Activated T-cell treated with anti-CD3 and anti-CD28 coated beads, Interleukin-2, amount 50 U/mL, for 4 hours (primary cell): ENCODE data around the gene SDR39U1. TPM values are rescaled to one million over a fixed set of nuclear protein-coding genes. Genes with fewer than 3 reads are reported as not detected.
"Not testable (repeated sequence)": the region's sequence is repeated elsewhere in the genome, so short reads cannot be mapped to it uniquely, and the experiment has no call there.

Source experiments
- ATAC-seq, 2 donors: fragments of 200-7000 bp; cut with Tn5 transposase; one replicate each; pipeline ENCODE4 v1.10.0; 2021
- DNase-seq: peaks from one replicate; pipeline ENCODE4 v3.0.0-alpha.2; 2020
- H3K27me3 Mint-ChIP-seq: one replicate; pipeline ENCODE4 v1.8.0; 2021; ENCODE audit warnings: low read depth, mixed read lengths
- H3K36me3 Mint-ChIP-seq: one replicate; pipeline ENCODE4 v1.8.0; 2022; ENCODE audit warnings: mixed read lengths; ENCODE audit not compliant: insufficient read depth
- H3K4me1 Mint-ChIP-seq: one replicate; pipeline ENCODE4 v1.8.0; 2021; ENCODE audit warnings: low read depth, mixed read lengths
- H3K4me3 Mint-ChIP-seq: one replicate; pipeline ENCODE4 v1.8.0; 2021; ENCODE audit warnings: mild to moderate bottlenecking, moderate library complexity, mixed read lengths
- H3K9me3 Mint-ChIP-seq: one replicate; pipeline ENCODE4 v1.8.0; 2021; ENCODE audit warnings: mixed read lengths
- total RNA-seq, 3 donors: library from RNA; stranded (reverse); gene quantifications; one replicate each; pipeline ENCODE4 v1.2.1, GENCODE V29; 2021

SDR39U1 gene
- 10 to 100 TPM; 52.6 to 59.9 (median 59.4) TPM for total RNA-seq

- peak; percentile 91 to 93 for ATAC-seq
- H3K4me3 Mint-ChIP-seq: peak within 1 kb of the TSS; percentile 94
- peaks cover 28% of the 10 kb centered on the region for H3K36me3 Mint-ChIP-seq
- no peaks in the 10 kb centered on the region for H3K9me3 Mint-ChIP-seq
- DNase-seq: peak; percentile 93
- H3K4me1 Mint-ChIP-seq: peaks cover 48% of the 10 kb centered on the region
- no peaks in the 10 kb centered on the region for H3K27me3 Mint-ChIP-seq
Measured at GRCh38 chr14:24442240-24443052, at the start of gene SDR39U1. Gene SDR39U1, minus strand, starts transcription at chr14:24442776. Its CDS starts 7 bp downstream, at chr14:24442769.

GRCh38 chr14:24491586-24492408 lies 49.2 kb upstream of the SDR39U1 start:
- not testable (repeated sequence) for H3K27me3 Mint-ChIP-seq, DNase-seq, ATAC-seq, H3K4me1 Mint-ChIP-seq, H3K4me3 Mint-ChIP-seq, H3K36me3 Mint-ChIP-seq, H3K9me3 Mint-ChIP-seq

- no peak for DNase-seq
- H3K9me3 Mint-ChIP-seq: no peaks in the 10 kb centered on the region
- H3K4me3 Mint-ChIP-seq: no peak overlapping the region
- peaks cover 25% of the 10 kb centered on the region for H3K4me1 Mint-ChIP-seq
- no peaks in the 10 kb centered on the region for H3K36me3 Mint-ChIP-seq
- peak in 1 of 2 donors; percentile 51 for ATAC-seq
- H3K27me3 Mint-ChIP-seq: no peaks in the 10 kb centered on the region
Measured at GRCh38 chr14:24483604-24484252, 41.2 kb upstream of the SDR39U1 start.

- H3K27me3 Mint-ChIP-seq, DNase-seq, H3K9me3 Mint-ChIP-seq, H3K36me3 Mint-ChIP-seq, ATAC-seq, H3K4me3 Mint-ChIP-seq: not testable (repeated sequence)
- H3K4me1 Mint-ChIP-seq: peaks cover 25% of the 10 kb centered on the region
Measured at GRCh38 chr14:24482699-24483303, 40.2 kb upstream of the SDR39U1 start.

- DNase-seq: peak; percentile 15
Measured at GRCh38 chr14:24481622-24482324, 39.2 kb upstream of the SDR39U1 start.

GRCh38 chr14:24479999-24480398 lies 37.4 kb upstream of the SDR39U1 start:
- not testable (repeated sequence) for H3K27me3 Mint-ChIP-seq, DNase-seq, H3K9me3 Mint-ChIP-seq, ATAC-seq, H3K4me3 Mint-ChIP-seq, H3K36me3 Mint-ChIP-seq
- peaks cover 25% of the 10 kb centered on the region for H3K4me1 Mint-ChIP-seq

More at GRCh38 chr14:24481622-24482324, 39.2 kb upstream of the SDR39U1 start:
- Mint-ChIP-seq H3K27me3 (no peaks in the 10 kb centered on the region), H3K4me3 (peak overlapping the region; percentile 69), H3K9me3 (no peaks in the 10 kb centered on the region), H3K4me1 (peaks cover 25% of the 10 kb centered on the region), H3K36me3 (no peaks in the 10 kb centered on the region)
- ATAC-seq: peak; percentile 66 to 80

GRCh38 chr14:24475261-24475660 lies 32.7 kb upstream of the SDR39U1 start:
- Mint-ChIP-seq H3K4me3 (no peak overlapping the region), H3K4me1 (no peaks in the 10 kb centered on the region), H3K36me3 (peaks cover 2% of the 10 kb centered on the region), H3K27me3 (no peaks in the 10 kb centered on the region), H3K9me3 (no peaks in the 10 kb centered on the region)
- DNase-seq: no peak
- no peak for ATAC-seq

- H3K9me3 Mint-ChIP-seq: no peaks in the 10 kb centered on the region
- no peak overlapping the region for H3K4me3 Mint-ChIP-seq
- DNase-seq (no peak), ATAC-seq (no peak)
- H3K36me3 Mint-ChIP-seq: peaks cover 2% of the 10 kb centered on the region
- H3K27me3 Mint-ChIP-seq: no peaks in the 10 kb centered on the region
- no peaks in the 10 kb centered on the region for H3K4me1 Mint-ChIP-seq
Measured at GRCh38 chr14:24473211-24473610, 30.6 kb upstream of the SDR39U1 start.

GRCh38 chr14:24470450-24470849 lies 27.9 kb upstream of the SDR39U1 start:
- ATAC-seq, H3K9me3 Mint-ChIP-seq, H3K36me3 Mint-ChIP-seq, H3K4me1 Mint-ChIP-seq, H3K27me3 Mint-ChIP-seq, H3K4me3 Mint-ChIP-seq, DNase-seq: not testable (repeated sequence)

- Mint-ChIP-seq H3K4me1 (peaks cover 32% of the 10 kb centered on the region), H3K27me3 (no peaks in the 10 kb centered on the region), H3K4me3 (no peak overlapping the region), H3K9me3 (no peaks in the 10 kb centered on the region), H3K36me3 (peaks cover 3% of the 10 kb centered on the region)
- ATAC-seq (no peak), DNase-seq (no peak)
Measured at GRCh38 chr14:24465805-24466204, 23.2 kb upstream of the SDR39U1 start.

GRCh38 chr14:24465368-24465767 lies 22.8 kb upstream of the SDR39U1 start:
- H3K9me3 Mint-ChIP-seq: no peaks in the 10 kb centered on the region
- peaks cover 3% of the 10 kb centered on the region for H3K36me3 Mint-ChIP-seq
- H3K4me1 Mint-ChIP-seq: peaks cover 32% of the 10 kb centered on the region
- H3K27me3 Mint-ChIP-seq: no peaks in the 10 kb centered on the region
- ATAC-seq (no peak), DNase-seq (no peak)
- no peak overlapping the region for H3K4me3 Mint-ChIP-seq

- DNase-seq (no peak), ATAC-seq (no peak)
- no peaks in the 10 kb centered on the region for H3K27me3 Mint-ChIP-seq
- H3K4me1 Mint-ChIP-seq: peaks cover 32% of the 10 kb centered on the region
- peaks cover 3% of the 10 kb centered on the region for H3K36me3 Mint-ChIP-seq
- peak overlapping the region; percentile 51 for H3K4me3 Mint-ChIP-seq
- no peaks in the 10 kb centered on the region for H3K9me3 Mint-ChIP-seq
Measured at GRCh38 chr14:24463884-24464785, 21.6 kb upstream of the SDR39U1 start.
